ENCODE measurements around the gene EML4.

- TF ChIP-seq ZFX (IDR thresholded peaks at IDR 0.05) (no peak), CTCF (conservative IDR thresholded peaks at IDR 0.05) (no peak)
Measured at GRCh38 chr2:42249284-42249683, 80.1 kb downstream of the EML4 start.
